SK-N-SH (cell line): ENCODE results near the gene EIPR1. TPM values are rescaled to one million over a fixed set of nuclear protein-coding genes. Genes with fewer than 3 reads are reported as not detected.

Experiments
- CTCF ChIA-PET: fragments of 300-600, 350-600 bp; formaldehyde crosslinking; extraction: SDS; loops from one replicate; lab custom pipeline; 2021; lab: Yijun Ruan, JAX
- POLR2A ChIA-PET: fragments of 350-600 bp; sonication (Branson Sonifier 250); formaldehyde crosslinking; extraction: SDS; loops from one replicate; lab custom pipeline; 2020; ENCODE audit warnings: antibody characterized with exemption, inconsistent platforms; lab: Yijun Ruan, JAX
- DNase-seq: peaks from one replicate; pipeline ENCODE4 v3.0.0; 2012
- H2AFZ ChIP-seq: fragments of 200-600 bp; sonication (generic); 2 replicates; pipeline ENCODE4 v1.8.1; 2016; ENCODE audit warnings: antibody characterized with exemption, mild to moderate bottlenecking, low read depth
- H3F3A ChIP-seq: fragments of 200-600 bp; sonication (generic); replicated peaks from 2 replicates; pipeline ENCODE3; 2016; ENCODE audit warnings: antibody characterized with exemption, mild to moderate bottlenecking; ENCODE audit not compliant: insufficient read depth
- H3K27ac ChIP-seq, 2 experiments: fragments of 200-500 bp in 1 of 2; fragments of 200-600 bp in 1 of 2; sonication (Bioruptor generic) in 1 of 2; sonication (generic), shearing (Covaris generic) in 1 of 2; 2 replicates each; pipeline versions ENCODE4 v1.5.1 to v1.6.1; 2014 to 2016; ENCODE audit warnings: low read depth in 2 of 2, inconsistent platforms in 1 of 2, low read length in 1 of 2, mild to moderate bottlenecking in 1 of 2, mixed read lengths in 1 of 2
- H3K27me3 ChIP-seq: fragments of 200-600 bp; sonication (generic), shearing (Covaris generic); 2 replicates; pipeline ENCODE4 v1.6.1; 2016; ENCODE audit warnings: mixed run types; ENCODE audit not compliant: insufficient read depth
- H3K36me3 ChIP-seq, 2 experiments: fragments of 200-500 bp in 1 of 2; fragments of 200-600 bp in 1 of 2; sonication (Bioruptor generic) in 1 of 2; sonication (generic) in 1 of 2; replicated peaks in 1 of 2; 2 replicates each; pipeline versions ENCODE3 to v1.5.1; 2014 to 2016; ENCODE audit warnings: low read length in 1 of 2, mild to moderate bottlenecking in 1 of 2; ENCODE audit not compliant: insufficient read depth in 2 of 2, control insufficient read depth in 1 of 2
- H3K4me1 ChIP-seq, 2 experiments: fragments of 200-500 bp in 1 of 2; fragments of 200-600 bp in 1 of 2; sonication (Bioruptor generic) in 1 of 2; sonication (generic), shearing (Covaris generic) in 1 of 2; 2 replicates each; pipeline versions ENCODE4 v1.5.1 to v1.6.1; 2014 to 2016; ENCODE audit warnings: low read depth in 1 of 2, low read length in 1 of 2, mixed run types in 1 of 2; ENCODE audit not compliant: insufficient read depth in 2 of 2, control insufficient read depth in 1 of 2
- H3K4me2 ChIP-seq: fragments of 200-600 bp; sonication (generic), shearing (Covaris generic); 2 replicates; pipeline ENCODE4 v1.6.1; 2017; ENCODE audit warnings: mixed run types
- H3K4me3 ChIP-seq, 2 experiments: fragments of 200-500 bp in 1 of 2; fragments of 200-600 bp in 1 of 2; sonication (Bioruptor generic) in 1 of 2; sonication (generic), shearing (Covaris generic) in 1 of 2; 2 replicates each; pipeline versions ENCODE4 v1.5.1 to v1.8.1; 2014 to 2016; ENCODE audit warnings: low read depth in 2 of 2, inconsistent platforms in 1 of 2, low read length in 1 of 2, mild to moderate bottlenecking in 1 of 2, mixed read lengths in 1 of 2, moderate library complexity in 1 of 2
- H3K79me2 ChIP-seq: fragments of 200-600 bp; sonication (generic); 2 replicates; pipeline ENCODE4 v1.8.1; 2017; ENCODE audit warnings: mild to moderate bottlenecking; ENCODE audit not compliant: insufficient read depth
- H3K9ac ChIP-seq: fragments of 200-600 bp; sonication (generic); 2 replicates; pipeline ENCODE4 v1.6.1; 2017; ENCODE audit warnings: mixed run types
- H3K9me2 ChIP-seq: fragments of 200-600 bp; sonication (generic); 2 replicates; pipeline ENCODE4 v1.6.1; 2017; ENCODE audit warnings: mixed run types
- H3K9me3 ChIP-seq: fragments of 200-600 bp; sonication (generic); 2 replicates; pipeline ENCODE4 v1.6.1; 2017; ENCODE audit warnings: mixed run types, mild to moderate bottlenecking, moderate library complexity
- H4K20me1 ChIP-seq: fragments of 200-600 bp; sonication (generic); 2 replicates; pipeline ENCODE4 v1.6.1; 2017; ENCODE audit warnings: mild to moderate bottlenecking, mixed run types; ENCODE audit not compliant: insufficient read depth
- CHD2 ChIP-seq: fragments of 150-350 bp; IDR thresholded peaks from 2 replicates; pipeline ENCODE4 v1.6.1; 2018; ENCODE audit warnings: low read length; ENCODE audit not compliant: partially characterized antibody
- CTCF ChIP-seq: fragments of 200-600 bp; sonication (generic); IDR thresholded peaks from 2 replicates; pipeline ENCODE4 v1.6.1; 2017; ENCODE audit warnings: antibody characterized with exemption, mild to moderate bottlenecking, moderate library complexity
- ELF1 ChIP-seq: IDR thresholded peaks from 2 replicates; pipeline ENCODE4 v1.4.0; 2012
- FOXJ3 ChIP-seq: sonication (generic); formaldehyde crosslinking; IDR thresholded peaks from 2 replicates; pipeline ENCODE4 v1.5.1; 2020; ENCODE audit warnings: mild to moderate bottlenecking, missing genetic modification reagents
- FOXM1 ChIP-seq: IDR thresholded peaks from 2 replicates; pipeline ENCODE4 v1.4.0; 2012; ENCODE audit warnings: low read depth, mild to moderate bottlenecking
- GABPA ChIP-seq: IDR thresholded peaks from 2 replicates; pipeline ENCODE4 v1.4.0; 2012; ENCODE audit warnings: low read depth, mild to moderate bottlenecking
- IRF3 ChIP-seq: fragments of 150-350 bp; IDR thresholded peaks from 2 replicates; pipeline ENCODE4 v1.6.1; 2016; ENCODE audit warnings: mild to moderate bottlenecking, low read depth, low read length
- JUND ChIP-seq: IDR thresholded peaks from 2 replicates; pipeline ENCODE4 v1.4.0; 2012
- MEF2A ChIP-seq: IDR thresholded peaks from 2 replicates; pipeline ENCODE4 v1.4.0; 2012; ENCODE audit warnings: low read depth, borderline replicate concordance
- MXI1 ChIP-seq: IDR thresholded peaks from 2 replicates; pipeline ENCODE4 v1.6.1; 2012; ENCODE audit warnings: mild to moderate bottlenecking, low read depth, low read length, improper control_type of control experiment
- NFIC ChIP-seq: IDR thresholded peaks from 2 replicates; pipeline ENCODE4 v1.4.0; 2012; ENCODE audit warnings: borderline replicate concordance
- PBX3 ChIP-seq: IDR thresholded peaks from 2 replicates; pipeline ENCODE4; 2012
- POLR2AphosphoS5 ChIP-seq: IDR thresholded peaks from 2 replicates; pipeline ENCODE4 v1.6.1; 2012; ENCODE audit warnings: low read depth, low read length
- TAF1 ChIP-seq: IDR thresholded peaks from 2 replicates; pipeline ENCODE4 v1.6.1; 2012; ENCODE audit warnings: low read depth, mild to moderate bottlenecking, low read length, moderate library complexity, borderline replicate concordance
- USF2 ChIP-seq: fragments of 150-350 bp; IDR thresholded peaks from 2 replicates; pipeline ENCODE4 v1.6.1; 2017; ENCODE audit warnings: antibody characterized with exemption, low read length, low read depth, borderline replicate concordance
- ZBTB33 ChIP-seq: IDR thresholded peaks from 2 replicates; pipeline ENCODE4 v1.4.0; 2012; ENCODE audit warnings: low read depth, borderline replicate concordance
- WGBS: methylation state at CpG from one replicate; pipeline ENCODE4 v1.1.6; 2017; ENCODE audit warnings: low lambda C conversion rate; 5-methylcytosine and 5-hydroxymethylcytosine counted together
- polyA plus RNA-seq, 3 experiments: library from polyadenylated mRNA; depleted of rRNA; stranded (reverse); fragments of >200 nt; gene quantifications; 2 replicates each; pipeline ENCODE4 v1.2.3, GENCODE V29; 2012
- TF ChIP-seq, protein P1 (sequence below): IDR thresholded peaks from 2 replicates; pipeline ENCODE4 v1.4.0; 2012; ENCODE audit warnings: low read depth, borderline replicate concordance

Gene EIPR1
- polyA plus RNA-seq, 1 of the 3 experiments (the other 2 are of a cell fraction): 85.9 TPM

DNA sequence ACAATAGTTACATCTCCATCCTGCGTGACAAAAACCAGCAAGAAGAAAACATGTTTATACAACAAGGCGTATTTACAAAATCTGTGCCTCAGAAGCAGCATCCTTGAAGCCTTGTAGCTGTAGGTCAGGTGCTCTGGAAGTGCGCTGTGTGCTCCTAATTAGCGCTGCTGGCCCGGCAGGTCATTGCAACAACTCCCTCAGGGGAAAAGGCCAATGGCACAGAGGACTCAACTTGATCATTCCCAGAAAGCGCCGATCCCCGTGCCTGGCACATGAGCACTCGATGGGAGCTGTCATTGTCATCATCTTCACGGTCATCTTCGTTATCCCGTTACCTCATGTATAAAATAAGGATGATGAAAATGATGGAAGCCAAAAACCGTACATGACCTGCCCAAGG is 58.5 kb downstream of the EIPR1 start:
- WGBS: 94% methylated on average over 12 of the region's 13 CpGs
- peaks cover 21% of the 10 kb centered on the region; the same call in 1 of the 2 replicates for H4K20me1 ChIP-seq

GRCh38 chr2:3317871-3318590 is 59.6 kb downstream of the EIPR1 start:
- Histone ChIP-seq H3K79me2 (peaks cover 13% of the 10 kb centered on the region), H3K4me1 (peaks cover 0 to 19% of the 10 kb centered on the region in 2 experiments; a peak in 2 of 4 replicates), H3K9me2 (no peaks in the 10 kb centered on the region), H3F3A (no peaks in the 10 kb centered on the region), H3K27me3 (no peaks in the 10 kb centered on the region), H3K27ac (no peak overlapping the region; a peak in 1 of 4 replicates), H3K4me3 (no peak overlapping the region), H3K9me3 (no peaks in the 10 kb centered on the region), H3K4me2 (no peak overlapping the region), H2AFZ (no peak overlapping the region), H3K36me3 (peaks cover 0 to 29% of the 10 kb centered on the region in 2 experiments), H4K20me1 (peaks cover 21% of the 10 kb centered on the region; the same call in 1 of the 2 replicates), H3K9ac (no peak overlapping the region)
- 89% methylated on average over 15 of the region's 27 CpGs for WGBS
- no peak for DNase-seq
- ChIA-PET POLR2A (no interaction called here), CTCF (interaction anchor here (3.0 kb wide), 1 partner anchor 15 kb away, joined by 12 read pairs; no protein-coding TSS in a partner anchor)
- TF ChIP-seq FOXM1 (no peak), CTCF (no peak), ELF1 (no peak), IRF3 (no peak), PBX3 (no peak), JUND (no peak), USF2 (no peak), ZBTB33 (no peak), CHD2 (no peak)

More for the DNA sequence above, 58.5 kb downstream of the EIPR1 start:
- Histone ChIP-seq H3K27ac (no peak overlapping the region), H3K4me2 (no peak overlapping the region), H3K9ac (no peak overlapping the region), H3K4me3 (no peak overlapping the region), H3K79me2 (peaks cover 13% of the 10 kb centered on the region), H3K9me3 (no peaks in the 10 kb centered on the region), H3F3A (no peaks in the 10 kb centered on the region), H3K4me1 (peaks cover 0 to 9% of the 10 kb centered on the region in 2 experiments; a peak in 1 of 4 replicates), H3K27me3 (no peaks in the 10 kb centered on the region), H3K36me3 (peaks cover 0 to 36% of the 10 kb centered on the region in 2 experiments), H2AFZ (no peak overlapping the region), H3K9me2 (no peaks in the 10 kb centered on the region)
- DNase-seq: no peak
- ChIA-PET POLR2A (no interaction called here), CTCF (interaction anchor here (0.6 to 1.2 kb wide), 2 partner anchors 16 to 31 kb away, joined by 3 read pairs; no protein-coding TSS in a partner anchor)
- TF ChIP-seq CHD2 (no peak), MXI1 (no peak), GABPA (no peak), ELF1 (no peak), POLR2AphosphoS5 (no peak), JUND (no peak), FOXJ3 (no peak), TAF1 (no peak), IRF3 (no peak), NFIC (no peak), MEF2A (no peak)
- TF ChIP-seq, protein P1, sequence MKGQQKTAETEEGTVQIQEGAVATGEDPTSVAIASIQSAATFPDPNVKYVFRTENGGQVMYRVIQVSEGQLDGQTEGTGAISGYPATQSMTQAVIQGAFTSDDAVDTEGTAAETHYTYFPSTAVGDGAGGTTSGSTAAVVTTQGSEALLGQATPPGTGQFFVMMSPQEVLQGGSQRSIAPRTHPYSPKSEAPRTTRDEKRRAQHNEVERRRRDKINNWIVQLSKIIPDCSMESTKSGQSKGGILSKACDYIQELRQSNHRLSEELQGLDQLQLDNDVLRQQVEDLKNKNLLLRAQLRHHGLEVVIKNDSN: no peak
